Neural cell (in vitro differentiated cells): Measurements from ENCODE around the gene CHST13. TPM values are rescaled to one million over a fixed set of nuclear protein-coding genes. Genes with fewer than 3 reads are reported as not detected.

Experiments
- H2AFZ ChIP-seq: fragments of 200-600, 300-800 bp; sonication (generic), shearing (Covaris generic); 2 replicates; pipeline ENCODE4 v1.6.0; 2014; ENCODE audit warnings: low read depth, mild to moderate bottlenecking, antibody characterized with exemption, low read length, moderate library complexity
- H3F3A ChIP-seq: fragments of 200-600 bp; shearing (Covaris generic); 2 replicates; pipeline ENCODE4 v1.6.1; 2016; ENCODE audit warnings: mild to moderate bottlenecking, moderate library complexity, mixed read lengths, antibody characterized with exemption, low read length; ENCODE audit not compliant: insufficient read depth, poor library complexity, severe bottlenecking
- H3K27ac ChIP-seq: fragments of 200-600, 300-800 bp; sonication (generic), shearing (Covaris generic); 2 replicates; pipeline ENCODE4 v1.5.1; 2014; ENCODE audit warnings: mild to moderate bottlenecking, low read length, moderate library complexity
- H3K27me3 ChIP-seq: fragments of 300-800, 200-600 bp; sonication (generic), shearing (Covaris generic); 2 replicates; pipeline ENCODE4 v1.6.0; 2014; ENCODE audit warnings: mild to moderate bottlenecking, low read depth, low read length, moderate library complexity; ENCODE audit not compliant: insufficient read depth
- H3K36me3 ChIP-seq: fragments of 300-800, 200-600 bp; sonication (generic), shearing (Covaris generic); 2 replicates; pipeline ENCODE4 v1.5.1; 2014; ENCODE audit warnings: mild to moderate bottlenecking, antibody characterized with exemption, low read length, moderate library complexity; ENCODE audit not compliant: insufficient read depth
- H3K4me2 ChIP-seq: fragments of 300-800, 200-600 bp; sonication (generic), shearing (Covaris generic); 2 replicates; pipeline ENCODE4 v1.6.0; 2014; ENCODE audit warnings: mild to moderate bottlenecking, low read length
- H3K4me3 ChIP-seq: fragments of 300-800, 200-600 bp; sonication (generic), shearing (Covaris generic); 2 replicates; pipeline ENCODE4 v1.5.1; 2014; ENCODE audit warnings: mild to moderate bottlenecking, low read length, moderate library complexity
- H3K79me2 ChIP-seq: fragments of 200-600 bp; shearing (Covaris generic); replicated peaks from 2 replicates; pipeline ENCODE4 v1.6.0; 2014; ENCODE audit warnings: mild to moderate bottlenecking, low read length, moderate library complexity; ENCODE audit not compliant: insufficient read depth
- H3K9ac ChIP-seq: fragments of 300-800, 200-600 bp; sonication (generic), shearing (Covaris generic); 2 replicates; pipeline ENCODE4 v1.6.1; 2016; ENCODE audit warnings: mild to moderate bottlenecking, low read length, mixed read lengths
- H3K9me2 ChIP-seq: fragments of 200-600 bp; shearing (Covaris generic); 2 replicates; pipeline ENCODE4 v1.6.1; 2016; ENCODE audit warnings: mild to moderate bottlenecking, low read length, mixed read lengths; ENCODE audit not compliant: insufficient read depth
- H3K9me3 ChIP-seq: fragments of 200-600, 300-800 bp; sonication (generic), shearing (Covaris generic); 2 replicates; pipeline ENCODE4 v1.6.1; 2016; ENCODE audit warnings: mild to moderate bottlenecking, mixed run types, low read length, moderate library complexity, mixed read lengths
- H4K20me1 ChIP-seq: fragments of 200-600 bp; shearing (Covaris generic); 2 replicates; pipeline ENCODE4 v1.6.1; 2016; ENCODE audit warnings: mild to moderate bottlenecking, mixed run types; ENCODE audit not compliant: insufficient read depth
- EP300 ChIP-seq: fragments of 450-650 bp; conservative IDR thresholded peaks from 2 replicates; pipeline ENCODE4 v1.6.1; 2014; ENCODE audit warnings: antibody characterized with exemption, mild to moderate bottlenecking, moderate library complexity; ENCODE audit not compliant: poor library complexity, severe bottlenecking
- EZH2 ChIP-seq: fragments of 200-600, 300-800 bp; shearing (Covaris generic), sonication (generic); IDR thresholded peaks from 2 replicates; pipeline ENCODE4 v1.6.1; 2014; ENCODE audit warnings: antibody characterized with exemption, low read length, borderline replicate concordance, mild to moderate bottlenecking; ENCODE audit not compliant: insufficient read depth, poor library complexity, severe bottlenecking
- MXI1 ChIP-seq: fragments of 450-650 bp; conservative IDR thresholded peaks from 2 replicates; pipeline ENCODE4 v1.6.1; 2014; ENCODE audit warnings: antibody characterized with exemption, mild to moderate bottlenecking; ENCODE audit not compliant: poor library complexity, severe bottlenecking
- POLR2AphosphoS5 ChIP-seq: IDR thresholded peaks from 2 replicates; pipeline ENCODE4 v1.6.1; 2012
- RAD21 ChIP-seq: fragments of 450-650 bp; conservative IDR thresholded peaks from 2 replicates; pipeline ENCODE4 v1.6.1; 2014; ENCODE audit warnings: antibody characterized with exemption, mild to moderate bottlenecking, moderate library complexity
- SMC3 ChIP-seq: fragments of 450-650 bp; conservative IDR thresholded peaks from 2 replicates; pipeline ENCODE4 v1.6.1; 2014; ENCODE audit warnings: antibody characterized with exemption, mild to moderate bottlenecking, moderate library complexity; ENCODE audit not compliant: poor library complexity
- TAF1 ChIP-seq: IDR thresholded peaks from 2 replicates; pipeline ENCODE4 v1.6.1; 2012; ENCODE audit warnings: low read depth
- polyA plus RNA-seq: library from polyadenylated mRNA; depleted of rRNA; stranded (reverse); fragments of >200 nt; gene quantifications from 2 replicates; pipeline ENCODE4 v1.2.3, GENCODE V29; 2014
- TF ChIP-seq, protein P1 (sequence below): fragments of 450-650 bp; IDR thresholded peaks from 2 replicates; pipeline ENCODE4 v1.5.1; 2014; ENCODE audit warnings: antibody characterized with exemption, mild to moderate bottlenecking, moderate library complexity; ENCODE audit not compliant: poor library complexity, severe bottlenecking
- TF ChIP-seq, protein P2 (sequence below): IDR thresholded peaks from 2 replicates; pipeline ENCODE4 v1.6.1; 2012; ENCODE audit warnings: borderline replicate concordance

The CHST13 gene
- polyA plus RNA-seq, 1 donor from 2014 or later, result not detected

DNA sequence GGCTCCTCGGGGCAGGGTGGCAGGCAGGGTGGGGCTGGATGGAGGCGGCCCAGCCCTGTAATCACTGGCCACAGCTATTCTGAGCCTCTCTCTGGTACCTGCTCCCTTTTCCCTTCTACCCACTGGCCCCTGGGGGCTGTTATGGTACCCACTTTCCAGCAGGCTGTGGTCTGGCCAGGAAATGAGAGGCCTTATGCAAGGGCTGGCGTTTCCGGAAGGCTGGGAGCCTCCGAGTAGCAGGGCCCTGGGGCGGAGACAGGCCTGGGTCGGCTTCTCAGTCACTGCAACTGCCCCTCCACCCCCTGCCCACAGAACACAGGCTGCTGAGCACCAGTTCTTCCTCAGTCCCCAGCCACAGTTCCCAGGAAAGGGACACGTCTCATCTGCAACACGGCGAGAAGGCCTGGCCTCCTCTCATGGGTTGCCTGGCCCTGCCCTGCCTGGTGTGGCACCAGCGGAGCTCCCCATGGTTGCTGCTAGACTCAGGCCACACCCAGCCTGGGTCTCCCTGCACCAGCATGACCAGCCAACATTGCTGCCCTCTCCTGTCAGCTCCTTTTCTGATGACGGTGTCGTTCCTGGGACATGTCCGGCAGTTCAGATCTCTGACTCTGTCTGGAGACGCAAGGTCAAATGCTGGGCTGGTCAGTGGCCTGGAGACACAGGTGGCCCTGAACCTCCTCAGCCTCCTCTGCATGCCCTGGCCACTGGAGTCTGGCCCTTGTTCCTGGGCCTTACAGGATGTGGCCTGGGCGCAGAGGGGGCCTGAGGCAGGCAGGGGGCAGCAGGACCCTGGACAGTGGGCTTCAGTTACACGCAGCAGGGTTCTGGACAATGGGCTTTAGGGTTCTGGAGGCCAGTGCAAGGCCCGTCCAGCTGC, 6.5 kb downstream of the CHST13 start:
- Histone ChIP-seq H4K20me1 (no peaks in the 10 kb centered on the region), H3F3A (no peaks in the 10 kb centered on the region), H3K36me3 (no peaks in the 10 kb centered on the region), H3K27ac (no peak overlapping the region), H2AFZ (no peak overlapping the region), H3K4me3 (no peak overlapping the region), H3K9ac (no peak overlapping the region), H3K79me2 (no peaks in the 10 kb centered on the region), H3K4me2 (no peak overlapping the region), H3K27me3 (no peaks in the 10 kb centered on the region), H3K9me2 (no peaks in the 10 kb centered on the region), H3K9me3 (no peaks in the 10 kb centered on the region)
- TF ChIP-seq, protein P1, sequence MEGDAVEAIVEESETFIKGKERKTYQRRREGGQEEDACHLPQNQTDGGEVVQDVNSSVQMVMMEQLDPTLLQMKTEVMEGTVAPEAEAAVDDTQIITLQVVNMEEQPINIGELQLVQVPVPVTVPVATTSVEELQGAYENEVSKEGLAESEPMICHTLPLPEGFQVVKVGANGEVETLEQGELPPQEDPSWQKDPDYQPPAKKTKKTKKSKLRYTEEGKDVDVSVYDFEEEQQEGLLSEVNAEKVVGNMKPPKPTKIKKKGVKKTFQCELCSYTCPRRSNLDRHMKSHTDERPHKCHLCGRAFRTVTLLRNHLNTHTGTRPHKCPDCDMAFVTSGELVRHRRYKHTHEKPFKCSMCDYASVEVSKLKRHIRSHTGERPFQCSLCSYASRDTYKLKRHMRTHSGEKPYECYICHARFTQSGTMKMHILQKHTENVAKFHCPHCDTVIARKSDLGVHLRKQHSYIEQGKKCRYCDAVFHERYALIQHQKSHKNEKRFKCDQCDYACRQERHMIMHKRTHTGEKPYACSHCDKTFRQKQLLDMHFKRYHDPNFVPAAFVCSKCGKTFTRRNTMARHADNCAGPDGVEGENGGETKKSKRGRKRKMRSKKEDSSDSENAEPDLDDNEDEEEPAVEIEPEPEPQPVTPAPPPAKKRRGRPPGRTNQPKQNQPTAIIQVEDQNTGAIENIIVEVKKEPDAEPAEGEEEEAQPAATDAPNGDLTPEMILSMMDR, result no peak
- TF ChIP-seq EZH2, result no peak
- no peak for TF ChIP-seq SMC3
- TF ChIP-seq RAD21, result no peak
- no peak for TF ChIP-seq TAF1
- TF ChIP-seq MXI1, result no peak
- TF ChIP-seq, protein P2, sequence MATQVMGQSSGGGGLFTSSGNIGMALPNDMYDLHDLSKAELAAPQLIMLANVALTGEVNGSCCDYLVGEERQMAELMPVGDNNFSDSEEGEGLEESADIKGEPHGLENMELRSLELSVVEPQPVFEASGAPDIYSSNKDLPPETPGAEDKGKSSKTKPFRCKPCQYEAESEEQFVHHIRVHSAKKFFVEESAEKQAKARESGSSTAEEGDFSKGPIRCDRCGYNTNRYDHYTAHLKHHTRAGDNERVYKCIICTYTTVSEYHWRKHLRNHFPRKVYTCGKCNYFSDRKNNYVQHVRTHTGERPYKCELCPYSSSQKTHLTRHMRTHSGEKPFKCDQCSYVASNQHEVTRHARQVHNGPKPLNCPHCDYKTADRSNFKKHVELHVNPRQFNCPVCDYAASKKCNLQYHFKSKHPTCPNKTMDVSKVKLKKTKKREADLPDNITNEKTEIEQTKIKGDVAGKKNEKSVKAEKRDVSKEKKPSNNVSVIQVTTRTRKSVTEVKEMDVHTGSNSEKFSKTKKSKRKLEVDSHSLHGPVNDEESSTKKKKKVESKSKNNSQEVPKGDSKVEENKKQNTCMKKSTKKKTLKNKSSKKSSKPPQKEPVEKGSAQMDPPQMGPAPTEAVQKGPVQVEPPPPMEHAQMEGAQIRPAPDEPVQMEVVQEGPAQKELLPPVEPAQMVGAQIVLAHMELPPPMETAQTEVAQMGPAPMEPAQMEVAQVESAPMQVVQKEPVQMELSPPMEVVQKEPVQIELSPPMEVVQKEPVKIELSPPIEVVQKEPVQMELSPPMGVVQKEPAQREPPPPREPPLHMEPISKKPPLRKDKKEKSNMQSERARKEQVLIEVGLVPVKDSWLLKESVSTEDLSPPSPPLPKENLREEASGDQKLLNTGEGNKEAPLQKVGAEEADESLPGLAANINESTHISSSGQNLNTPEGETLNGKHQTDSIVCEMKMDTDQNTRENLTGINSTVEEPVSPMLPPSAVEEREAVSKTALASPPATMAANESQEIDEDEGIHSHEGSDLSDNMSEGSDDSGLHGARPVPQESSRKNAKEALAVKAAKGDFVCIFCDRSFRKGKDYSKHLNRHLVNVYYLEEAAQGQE, result no peak
- TF ChIP-seq POLR2AphosphoS5, result no peak
- TF ChIP-seq EP300, result no peak

DNA sequence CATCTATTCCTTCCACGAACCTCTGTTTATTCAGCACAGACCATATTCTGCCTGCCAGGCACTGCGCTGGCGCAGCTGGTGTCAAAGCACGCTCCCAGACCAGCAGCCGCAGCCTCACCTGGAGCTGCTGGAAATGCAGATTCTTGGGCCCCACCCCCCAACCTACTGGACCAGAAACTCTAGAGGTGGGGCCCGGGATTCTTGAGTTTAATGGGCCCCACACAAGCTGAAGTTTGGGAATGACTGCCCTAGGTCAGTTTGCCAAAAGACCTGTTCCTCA, 7.0 kb downstream of the CHST13 start:
- no peak overlapping the region for H3K4me2 ChIP-seq
- TF ChIP-seq POLR2AphosphoS5 (no peak), MXI1 (no peak), EP300 (no peak), RAD21 (no peak)
- no peak overlapping the region for H2AFZ ChIP-seq
- no peak overlapping the region for H3K27ac ChIP-seq
- no peak overlapping the region for H3K9ac ChIP-seq
- no peaks in the 10 kb centered on the region for H3K79me2 ChIP-seq
- no peaks in the 10 kb centered on the region for H3K27me3 ChIP-seq
- H3K9me3 ChIP-seq, result no peaks in the 10 kb centered on the region
- H4K20me1 ChIP-seq, result no peaks in the 10 kb centered on the region
- no peak overlapping the region for H3K4me3 ChIP-seq
- H3K36me3 ChIP-seq, result no peaks in the 10 kb centered on the region
- no peaks in the 10 kb centered on the region for H3K9me2 ChIP-seq
- no peaks in the 10 kb centered on the region for H3F3A ChIP-seq
